ENCODE data around the gene KCNQ5. TPM values are rescaled to one million over a fixed set of nuclear protein-coding genes. Genes with fewer than 3 reads are reported as not detected.
A peak's percentile ranks its signal among the peaks of the same experiment; 100 is the strongest.

KCNQ5 gene
- total and polyA plus RNA-seq, 10 of the 15 experiments (the other 5 are each of a cell fraction or from before 2014, with no cell fraction given): 0.60 to 16.2 (median 3.2) TPM

DNA sequence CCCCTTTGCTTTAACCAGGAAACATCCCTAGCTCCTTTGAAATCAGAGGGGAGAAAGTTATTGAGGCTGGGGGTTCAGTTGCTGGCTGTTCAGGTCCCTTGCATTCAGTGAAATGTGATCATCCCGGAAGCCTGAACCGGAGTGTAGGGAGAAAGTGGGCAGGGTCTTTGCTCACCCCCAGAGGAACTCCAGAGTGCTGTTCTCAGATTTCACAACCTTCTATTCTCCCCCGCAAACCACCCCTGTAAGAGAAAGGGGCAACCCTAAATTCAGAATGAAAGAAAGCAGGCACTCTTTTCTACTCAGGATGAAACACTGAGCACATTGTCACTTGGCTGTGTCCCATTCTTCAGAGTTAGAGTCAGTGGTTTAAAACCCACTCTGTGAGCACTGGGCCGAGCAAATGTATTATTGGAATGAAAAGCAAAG lies 463.6 kb downstream of the KCNQ5 start (continued):
- TF ChIP-seq, protein P1, sequence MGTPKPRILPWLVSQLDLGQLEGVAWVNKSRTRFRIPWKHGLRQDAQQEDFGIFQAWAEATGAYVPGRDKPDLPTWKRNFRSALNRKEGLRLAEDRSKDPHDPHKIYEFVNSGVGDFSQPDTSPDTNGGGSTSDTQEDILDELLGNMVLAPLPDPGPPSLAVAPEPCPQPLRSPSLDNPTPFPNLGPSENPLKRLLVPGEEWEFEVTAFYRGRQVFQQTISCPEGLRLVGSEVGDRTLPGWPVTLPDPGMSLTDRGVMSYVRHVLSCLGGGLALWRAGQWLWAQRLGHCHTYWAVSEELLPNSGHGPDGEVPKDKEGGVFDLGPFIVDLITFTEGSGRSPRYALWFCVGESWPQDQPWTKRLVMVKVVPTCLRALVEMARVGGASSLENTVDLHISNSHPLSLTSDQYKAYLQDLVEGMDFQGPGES (IDR thresholded peaks at IDR 0.05): no peak
- peak; percentile 20 for TF ChIP-seq MEF2B (IDR thresholded peaks at IDR 0.05; ENCODE audit: partially characterized antibody, poor library complexity, severe bottlenecking)
- no peak for TF ChIP-seq RCOR1 (conservative IDR thresholded peaks at IDR 0.05; ENCODE audit: low read depth, low read length)
- TF ChIP-seq JUNB (IDR thresholded peaks at IDR 0.05): peak; percentile 46; the same call in 1 of the 2 replicates
- TF ChIP-seq EP300 (IDR thresholded peaks at IDR 0.05; ENCODE audit: borderline replicate concordance in 1 of 2, control insufficient read depth in 1 of 2, low read depth in 2 of 2, low read length in 2 of 2): 0 out of 4 replicates have a peak, but pooled peaks of 1 of the 2 experiments have one; percentile 31
- TF ChIP-seq, protein P2, sequence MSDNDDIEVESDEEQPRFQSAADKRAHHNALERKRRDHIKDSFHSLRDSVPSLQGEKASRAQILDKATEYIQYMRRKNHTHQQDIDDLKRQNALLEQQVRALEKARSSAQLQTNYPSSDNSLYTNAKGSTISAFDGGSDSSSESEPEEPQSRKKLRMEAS (IDR thresholded peaks at IDR 0.05; ENCODE audit: low read depth, low read length): no peak
- TF ChIP-seq ZNF217 (IDR thresholded peaks at IDR 0.05): no peak
- TF ChIP-seq RFX5 (IDR thresholded peaks at IDR 0.05; ENCODE audit: low read depth, low read length): no peak
- no peak for TF ChIP-seq STAT1 (conservative IDR thresholded peaks at IDR 0.05)
- 0 out of 2 replicates have a peak, but pooled peaks have one; percentile 13 for TF ChIP-seq FOXM1 (IDR thresholded peaks at IDR 0.05; ENCODE audit: low read depth, low read length)

DNA sequence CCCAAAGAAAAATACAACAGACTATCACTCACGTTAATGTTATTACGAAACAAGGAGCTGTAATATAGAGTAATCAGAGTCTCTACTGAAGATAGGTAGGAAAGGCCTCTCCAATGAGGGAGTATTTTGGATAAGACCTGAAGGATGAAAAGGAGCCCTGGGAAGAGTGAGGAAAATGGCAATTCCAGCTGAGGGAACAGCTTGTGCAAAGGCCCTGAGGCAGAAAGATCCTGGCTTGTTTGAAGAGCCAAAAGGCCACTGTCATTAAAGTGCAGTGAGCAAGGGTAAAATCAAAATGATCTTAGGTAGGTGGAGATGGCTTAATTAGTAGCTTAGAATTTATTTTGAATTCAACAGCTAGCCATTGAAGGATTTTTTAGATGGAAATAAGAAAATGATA lies 464.9 kb downstream of the KCNQ5 start:
- TF ChIP-seq ETV6 (conservative IDR thresholded peaks at IDR 0.05 in 1 of 2, IDR thresholded peaks at IDR 0.05 in 1 of 2; ENCODE audit: borderline replicate concordance in 1 of 2, low read depth in 1 of 2) (no peak), CEBPB (IDR thresholded peaks at IDR 0.05; ENCODE audit: borderline replicate concordance in 1 of 2, low read depth in 2 of 2, low read length in 2 of 2) (no peak), POLR2A (IDR thresholded peaks at IDR 0.05; ENCODE audit: low read depth, low read length) (no peak), SP1 (IDR thresholded peaks at IDR 0.05; ENCODE audit: low read depth, low read length) (no peak)
- Histone ChIP-seq H3K9me3 (replicated peaks; ENCODE audit: control insufficient read depth, insufficient read depth, low read length) (no peaks in the 10 kb centered on the region; the same call in 2 of the 3 replicates), H3K4me3 (no peak overlapping the region), H3K27me3 (replicated peaks in 1 of 2; ENCODE audit: control insufficient read depth in 2 of 2, insufficient read depth in 2 of 2, low read length in 1 of 2) (no peaks in the 10 kb centered on the region), H3K4me1 (ENCODE audit: control insufficient read depth, insufficient read depth, low read length) (peaks cover 6% of the 10 kb centered on the region), H3K36me3 (ENCODE audit: control insufficient read depth in 2 of 2, insufficient read depth in 2 of 2, low read length in 1 of 2) (no peaks in the 10 kb centered on the region; a peak in 1 of 4 replicates), H3K9ac (ENCODE audit: control insufficient read depth, insufficient read depth, low read length) (no peak overlapping the region), H3K27ac (ENCODE audit: control insufficient read depth, insufficient read depth) (no peak overlapping the region), H3K4me2 (ENCODE audit: control insufficient read depth, insufficient read depth) (no peak overlapping the region), H2AFZ (ENCODE audit: control insufficient read depth, low read depth, low read length) (no peak overlapping the region), H4K20me1 (ENCODE audit: control insufficient read depth, insufficient read depth) (no peaks in the 10 kb centered on the region), H3K79me2 (ENCODE audit: control insufficient read depth, insufficient read depth, low read length) (no peaks in the 10 kb centered on the region)
- FAIRE-seq (no peak), ATAC-seq (no peak), DNase-seq (ENCODE audit: low read depth, low spot score) (no peak)
- 65% methylated on average over 2 of the region's 2 CpGs for WGBS (ENCODE audit: insufficient coverage, insufficient replicate concordance, low lambda C conversion rate, missing lambda C conversion rate)
- RAD21 ChIA-PET (ENCODE audit: unreplicated experiment): no interaction called here
- POLR2A ChIA-PET: no interaction called here
- no TSS peak for BruUV-seq (replicated peaks)
- CTCF ChIA-PET: interaction anchor here (1.2 to 2.2 kb wide), 2 partner anchors 43 to 471 kb away, joined by 3 to 10 read pairs; no protein-coding TSS in a partner anchor
- SMC1A ChIA-PET (ENCODE audit: uncharacterized antibody, unreplicated experiment): interaction anchor here (1.2 to 2.3 kb wide), 4 partner anchors 43 to 471 kb away, joined by 3 to 9 read pairs (median 4); no protein-coding TSS in a partner anchor
- intact Hi-C loops (cut with micrococcal nuclease; ENCODE audit: unreplicated experiment): no loop called here
- in situ Hi-C loops (cut with MboI): no loop called here

Measured in GM12878 (cell line).